Ishikawa (cell line): ENCODE data around the gene GNG7.

Experiments
- CEBPB ChIP-seq: IDR thresholded peaks from 2 replicates; pipeline ENCODE4 v1.6.1; 2012
- EGR1 ChIP-seq: IDR thresholded peaks from 2 replicates; pipeline ENCODE4 v1.6.1; 2012
- EP300 ChIP-seq: IDR thresholded peaks from 2 replicates; pipeline ENCODE4 v1.6.1; 2012; ENCODE audit warnings: borderline replicate concordance
- RAD21 ChIP-seq: IDR thresholded peaks from 2 replicates; pipeline ENCODE4 v1.6.1; 2012; ENCODE audit warnings: low read depth
- TAF1 ChIP-seq: IDR thresholded peaks from 2 replicates; pipeline ENCODE4 v1.6.1; 2012; ENCODE audit warnings: low read depth, mild to moderate bottlenecking
- ZBTB7A ChIP-seq: IDR thresholded peaks from 2 replicates; pipeline ENCODE4 v1.6.1; 2012; ENCODE audit warnings: low read depth
- TF ChIP-seq, protein P1 (sequence below): IDR thresholded peaks from 2 replicates; pipeline ENCODE4 v1.6.1; 2012; ENCODE audit warnings: low read depth, mild to moderate bottlenecking
- TF ChIP-seq, protein P2 (sequence below): IDR thresholded peaks from 2 replicates; pipeline ENCODE4 v1.6.1; 2012

GRCh38 chr19:2711875-2712205 is 9.3 kb upstream of the GNG7 start:
- no peak for TF ChIP-seq ZBTB7A
- TF ChIP-seq, protein P1, sequence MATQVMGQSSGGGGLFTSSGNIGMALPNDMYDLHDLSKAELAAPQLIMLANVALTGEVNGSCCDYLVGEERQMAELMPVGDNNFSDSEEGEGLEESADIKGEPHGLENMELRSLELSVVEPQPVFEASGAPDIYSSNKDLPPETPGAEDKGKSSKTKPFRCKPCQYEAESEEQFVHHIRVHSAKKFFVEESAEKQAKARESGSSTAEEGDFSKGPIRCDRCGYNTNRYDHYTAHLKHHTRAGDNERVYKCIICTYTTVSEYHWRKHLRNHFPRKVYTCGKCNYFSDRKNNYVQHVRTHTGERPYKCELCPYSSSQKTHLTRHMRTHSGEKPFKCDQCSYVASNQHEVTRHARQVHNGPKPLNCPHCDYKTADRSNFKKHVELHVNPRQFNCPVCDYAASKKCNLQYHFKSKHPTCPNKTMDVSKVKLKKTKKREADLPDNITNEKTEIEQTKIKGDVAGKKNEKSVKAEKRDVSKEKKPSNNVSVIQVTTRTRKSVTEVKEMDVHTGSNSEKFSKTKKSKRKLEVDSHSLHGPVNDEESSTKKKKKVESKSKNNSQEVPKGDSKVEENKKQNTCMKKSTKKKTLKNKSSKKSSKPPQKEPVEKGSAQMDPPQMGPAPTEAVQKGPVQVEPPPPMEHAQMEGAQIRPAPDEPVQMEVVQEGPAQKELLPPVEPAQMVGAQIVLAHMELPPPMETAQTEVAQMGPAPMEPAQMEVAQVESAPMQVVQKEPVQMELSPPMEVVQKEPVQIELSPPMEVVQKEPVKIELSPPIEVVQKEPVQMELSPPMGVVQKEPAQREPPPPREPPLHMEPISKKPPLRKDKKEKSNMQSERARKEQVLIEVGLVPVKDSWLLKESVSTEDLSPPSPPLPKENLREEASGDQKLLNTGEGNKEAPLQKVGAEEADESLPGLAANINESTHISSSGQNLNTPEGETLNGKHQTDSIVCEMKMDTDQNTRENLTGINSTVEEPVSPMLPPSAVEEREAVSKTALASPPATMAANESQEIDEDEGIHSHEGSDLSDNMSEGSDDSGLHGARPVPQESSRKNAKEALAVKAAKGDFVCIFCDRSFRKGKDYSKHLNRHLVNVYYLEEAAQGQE = no peak
- TF ChIP-seq, protein P2, sequence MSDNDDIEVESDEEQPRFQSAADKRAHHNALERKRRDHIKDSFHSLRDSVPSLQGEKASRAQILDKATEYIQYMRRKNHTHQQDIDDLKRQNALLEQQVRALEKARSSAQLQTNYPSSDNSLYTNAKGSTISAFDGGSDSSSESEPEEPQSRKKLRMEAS = no peak
- TF ChIP-seq CEBPB = no peak
- TF ChIP-seq EP300 = no peak
- TF ChIP-seq RAD21 = no peak
- TF ChIP-seq TAF1 = no peak
- no peak for TF ChIP-seq EGR1
